Keratinocyte (primary cell): ENCODE data around the gene SMIM27.
"Not testable (repeated sequence)": the region's sequence is repeated elsewhere in the genome, so short reads cannot be mapped to it uniquely, and the experiment has no call there.

Experiments
- EZH2 ChIP-seq: IDR thresholded peaks from one replicate; pipeline ENCODE4 v1.6.1; 2012; ENCODE audit warnings: inconsistent platforms, mild to moderate bottlenecking, low read length, moderate library complexity
- TF ChIP-seq, protein P1 (sequence below), 3 experiments: IDR thresholded peaks in 1 of 3; conservative IDR thresholded peaks in 1 of 3; optimal IDR thresholded peaks in 1 of 3; 2 replicates in 2 of 3; 3 replicates in 1 of 3; pipeline versions ENCODE3 to v1.5.1; 2011; ENCODE audit warnings: low read length in 3 of 3, mild to moderate bottlenecking in 3 of 3, moderate library complexity in 2 of 3, control low read depth in 1 of 3, inconsistent platforms in 1 of 3; ENCODE audit not compliant: insufficient read depth in 2 of 3; ENCODE audit errors: extremely low read depth in 1 of 3

DNA sequence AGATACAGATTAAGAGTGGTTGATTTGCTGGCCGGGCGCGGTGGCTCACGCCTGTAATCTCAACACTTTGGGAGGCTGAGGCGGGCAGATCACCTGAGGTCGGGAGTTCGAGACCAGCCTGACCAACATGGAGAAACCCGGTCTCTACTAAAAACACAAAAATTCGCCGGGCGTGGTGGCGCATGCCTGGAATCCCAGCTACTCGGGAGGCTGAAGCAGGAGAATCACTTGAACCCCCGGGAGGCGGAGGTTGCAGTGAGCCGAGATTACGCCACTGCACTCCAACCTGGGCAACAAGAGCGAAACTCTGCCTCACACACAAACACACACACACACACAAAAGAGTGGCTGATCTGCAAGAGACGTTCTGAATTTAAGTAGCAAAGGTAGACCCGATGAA, 3.9 kb upstream of the SMIM27 start:
- TF ChIP-seq, protein P1, sequence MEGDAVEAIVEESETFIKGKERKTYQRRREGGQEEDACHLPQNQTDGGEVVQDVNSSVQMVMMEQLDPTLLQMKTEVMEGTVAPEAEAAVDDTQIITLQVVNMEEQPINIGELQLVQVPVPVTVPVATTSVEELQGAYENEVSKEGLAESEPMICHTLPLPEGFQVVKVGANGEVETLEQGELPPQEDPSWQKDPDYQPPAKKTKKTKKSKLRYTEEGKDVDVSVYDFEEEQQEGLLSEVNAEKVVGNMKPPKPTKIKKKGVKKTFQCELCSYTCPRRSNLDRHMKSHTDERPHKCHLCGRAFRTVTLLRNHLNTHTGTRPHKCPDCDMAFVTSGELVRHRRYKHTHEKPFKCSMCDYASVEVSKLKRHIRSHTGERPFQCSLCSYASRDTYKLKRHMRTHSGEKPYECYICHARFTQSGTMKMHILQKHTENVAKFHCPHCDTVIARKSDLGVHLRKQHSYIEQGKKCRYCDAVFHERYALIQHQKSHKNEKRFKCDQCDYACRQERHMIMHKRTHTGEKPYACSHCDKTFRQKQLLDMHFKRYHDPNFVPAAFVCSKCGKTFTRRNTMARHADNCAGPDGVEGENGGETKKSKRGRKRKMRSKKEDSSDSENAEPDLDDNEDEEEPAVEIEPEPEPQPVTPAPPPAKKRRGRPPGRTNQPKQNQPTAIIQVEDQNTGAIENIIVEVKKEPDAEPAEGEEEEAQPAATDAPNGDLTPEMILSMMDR (optimal IDR thresholded peaks at IDR 0.05 in 1 of 3, IDR thresholded peaks at IDR 0.05 in 1 of 3, conservative IDR thresholded peaks at IDR 0.05 in 1 of 3; ENCODE audit: extremely low read depth in 1 of 3, insufficient read depth in 2 of 3, low read length in 3 of 3): not testable (repeated sequence)
- not testable (repeated sequence) for TF ChIP-seq EZH2
